ENCODE measurements around the gene C2orf69. TPM values are rescaled to one million over a fixed set of nuclear protein-coding genes. Genes with fewer than 3 reads are reported as not detected.

The C2orf69 gene
- total and polyA plus RNA-seq, 2 experiments from 2014 or later: 33.4 to 39.2 TPM

DNA sequence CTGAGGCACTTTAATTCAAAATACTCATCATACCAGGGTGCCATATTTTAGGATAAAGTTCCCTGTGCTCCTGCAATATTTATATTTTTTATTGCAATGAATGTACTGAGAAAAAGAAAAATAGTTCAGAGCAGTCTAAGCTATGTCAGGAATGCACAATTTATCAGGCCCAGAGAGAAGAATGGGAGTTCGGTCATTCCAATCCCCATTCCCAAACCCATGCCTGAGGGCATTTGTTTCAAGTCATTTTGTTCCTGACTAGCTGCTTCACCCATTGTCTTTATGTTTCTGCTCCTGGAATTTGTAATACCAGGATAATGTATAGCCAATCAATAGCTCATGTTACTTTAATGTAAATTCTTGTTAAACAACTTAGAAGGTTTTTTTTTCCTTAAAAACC lies 35.7 kb upstream of the C2orf69 start (continued):
- TF ChIP-seq, protein P1, sequence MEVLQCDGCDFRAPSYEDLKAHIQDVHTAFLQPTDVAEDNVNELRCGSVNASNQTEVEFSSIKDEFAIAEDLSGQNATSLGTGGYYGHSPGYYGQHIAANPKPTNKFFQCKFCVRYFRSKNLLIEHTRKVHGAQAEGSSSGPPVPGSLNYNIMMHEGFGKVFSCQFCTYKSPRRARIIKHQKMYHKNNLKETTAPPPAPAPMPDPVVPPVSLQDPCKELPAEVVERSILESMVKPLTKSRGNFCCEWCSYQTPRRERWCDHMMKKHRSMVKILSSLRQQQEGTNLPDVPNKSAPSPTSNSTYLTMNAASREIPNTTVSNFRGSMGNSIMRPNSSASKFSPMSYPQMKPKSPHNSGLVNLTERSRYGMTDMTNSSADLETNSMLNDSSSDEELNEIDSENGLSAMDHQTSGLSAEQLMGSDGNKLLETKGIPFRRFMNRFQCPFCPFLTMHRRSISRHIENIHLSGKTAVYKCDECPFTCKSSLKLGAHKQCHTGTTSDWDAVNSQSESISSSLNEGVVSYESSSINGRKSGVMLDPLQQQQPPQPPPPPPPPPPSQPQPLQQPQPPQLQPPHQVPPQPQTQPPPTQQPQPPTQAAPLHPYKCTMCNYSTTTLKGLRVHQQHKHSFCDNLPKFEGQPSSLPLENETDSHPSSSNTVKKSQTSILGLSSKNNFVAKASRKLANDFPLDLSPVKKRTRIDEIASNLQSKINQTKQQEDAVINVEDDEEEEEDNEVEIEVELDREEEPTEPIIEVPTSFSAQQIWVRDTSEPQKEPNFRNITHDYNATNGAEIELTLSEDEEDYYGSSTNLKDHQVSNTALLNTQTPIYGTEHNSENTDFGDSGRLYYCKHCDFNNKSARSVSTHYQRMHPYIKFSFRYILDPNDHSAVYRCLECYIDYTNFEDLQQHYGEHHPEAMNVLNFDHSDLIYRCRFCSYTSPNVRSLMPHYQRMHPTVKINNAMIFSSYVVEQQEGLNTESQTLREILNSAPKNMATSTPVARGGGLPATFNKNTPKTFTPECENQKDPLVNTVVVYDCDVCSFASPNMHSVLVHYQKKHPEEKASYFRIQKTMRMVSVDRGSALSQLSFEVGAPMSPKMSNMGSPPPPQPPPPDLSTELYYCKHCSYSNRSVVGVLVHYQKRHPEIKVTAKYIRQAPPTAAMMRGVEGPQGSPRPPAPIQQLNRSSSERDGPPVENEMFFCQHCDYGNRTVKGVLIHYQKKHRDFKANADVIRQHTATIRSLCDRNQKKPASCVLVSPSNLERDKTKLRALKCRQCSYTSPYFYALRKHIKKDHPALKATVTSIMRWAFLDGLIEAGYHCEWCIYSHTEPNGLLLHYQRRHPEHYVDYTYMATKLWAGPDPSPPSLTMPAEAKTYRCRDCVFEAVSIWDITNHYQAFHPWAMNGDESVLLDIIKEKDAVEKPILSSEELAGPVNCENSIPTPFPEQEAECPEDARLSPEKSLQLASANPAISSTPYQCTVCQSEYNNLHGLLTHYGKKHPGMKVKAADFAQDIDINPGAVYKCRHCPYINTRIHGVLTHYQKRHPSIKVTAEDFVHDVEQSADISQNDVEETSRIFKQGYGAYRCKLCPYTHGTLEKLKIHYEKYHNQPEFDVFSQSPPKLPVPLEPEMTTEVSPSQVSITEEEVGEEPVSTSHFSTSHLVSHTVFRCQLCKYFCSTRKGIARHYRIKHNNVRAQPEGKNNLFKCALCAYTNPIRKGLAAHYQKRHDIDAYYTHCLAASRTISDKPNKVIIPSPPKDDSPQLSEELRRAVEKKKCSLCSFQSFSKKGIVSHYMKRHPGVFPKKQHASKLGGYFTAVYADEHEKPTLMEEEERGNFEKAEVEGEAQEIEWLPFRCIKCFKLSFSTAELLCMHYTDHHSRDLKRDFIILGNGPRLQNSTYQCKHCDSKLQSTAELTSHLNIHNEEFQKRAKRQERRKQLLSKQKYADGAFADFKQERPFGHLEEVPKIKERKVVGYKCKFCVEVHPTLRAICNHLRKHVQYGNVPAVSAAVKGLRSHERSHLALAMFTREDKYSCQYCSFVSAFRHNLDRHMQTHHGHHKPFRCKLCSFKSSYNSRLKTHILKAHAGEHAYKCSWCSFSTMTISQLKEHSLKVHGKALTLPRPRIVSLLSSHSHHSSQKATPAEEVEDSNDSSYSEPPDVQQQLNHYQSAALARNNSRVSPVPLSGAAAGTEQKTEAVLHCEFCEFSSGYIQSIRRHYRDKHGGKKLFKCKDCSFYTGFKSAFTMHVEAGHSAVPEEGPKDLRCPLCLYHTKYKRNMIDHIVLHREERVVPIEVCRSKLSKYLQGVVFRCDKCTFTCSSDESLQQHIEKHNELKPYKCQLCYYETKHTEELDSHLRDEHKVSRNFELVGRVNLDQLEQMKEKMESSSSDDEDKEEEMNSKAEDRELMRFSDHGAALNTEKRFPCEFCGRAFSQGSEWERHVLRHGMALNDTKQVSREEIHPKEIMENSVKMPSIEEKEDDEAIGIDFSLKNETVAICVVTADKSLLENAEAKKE (CRISPR knock-in tag; IDR thresholded peaks at IDR 0.05): no peak
- TF ChIP-seq EZH2 (IDR thresholded peaks at IDR 0.05; ENCODE audit: low read depth, unreplicated experiment): no peak
- TF ChIP-seq, protein P2, sequence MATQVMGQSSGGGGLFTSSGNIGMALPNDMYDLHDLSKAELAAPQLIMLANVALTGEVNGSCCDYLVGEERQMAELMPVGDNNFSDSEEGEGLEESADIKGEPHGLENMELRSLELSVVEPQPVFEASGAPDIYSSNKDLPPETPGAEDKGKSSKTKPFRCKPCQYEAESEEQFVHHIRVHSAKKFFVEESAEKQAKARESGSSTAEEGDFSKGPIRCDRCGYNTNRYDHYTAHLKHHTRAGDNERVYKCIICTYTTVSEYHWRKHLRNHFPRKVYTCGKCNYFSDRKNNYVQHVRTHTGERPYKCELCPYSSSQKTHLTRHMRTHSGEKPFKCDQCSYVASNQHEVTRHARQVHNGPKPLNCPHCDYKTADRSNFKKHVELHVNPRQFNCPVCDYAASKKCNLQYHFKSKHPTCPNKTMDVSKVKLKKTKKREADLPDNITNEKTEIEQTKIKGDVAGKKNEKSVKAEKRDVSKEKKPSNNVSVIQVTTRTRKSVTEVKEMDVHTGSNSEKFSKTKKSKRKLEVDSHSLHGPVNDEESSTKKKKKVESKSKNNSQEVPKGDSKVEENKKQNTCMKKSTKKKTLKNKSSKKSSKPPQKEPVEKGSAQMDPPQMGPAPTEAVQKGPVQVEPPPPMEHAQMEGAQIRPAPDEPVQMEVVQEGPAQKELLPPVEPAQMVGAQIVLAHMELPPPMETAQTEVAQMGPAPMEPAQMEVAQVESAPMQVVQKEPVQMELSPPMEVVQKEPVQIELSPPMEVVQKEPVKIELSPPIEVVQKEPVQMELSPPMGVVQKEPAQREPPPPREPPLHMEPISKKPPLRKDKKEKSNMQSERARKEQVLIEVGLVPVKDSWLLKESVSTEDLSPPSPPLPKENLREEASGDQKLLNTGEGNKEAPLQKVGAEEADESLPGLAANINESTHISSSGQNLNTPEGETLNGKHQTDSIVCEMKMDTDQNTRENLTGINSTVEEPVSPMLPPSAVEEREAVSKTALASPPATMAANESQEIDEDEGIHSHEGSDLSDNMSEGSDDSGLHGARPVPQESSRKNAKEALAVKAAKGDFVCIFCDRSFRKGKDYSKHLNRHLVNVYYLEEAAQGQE (IDR thresholded peaks at IDR 0.05; ENCODE audit: unreplicated experiment): no peak
- TF ChIP-seq ZNF331 (CRISPR knock-in tag; IDR thresholded peaks at IDR 0.05; ENCODE audit: low read depth): no peak
- TF ChIP-seq POLR2AphosphoS5 (IDR thresholded peaks at IDR 0.05; ENCODE audit: low read depth): no peak
- TF ChIP-seq, protein P3, sequence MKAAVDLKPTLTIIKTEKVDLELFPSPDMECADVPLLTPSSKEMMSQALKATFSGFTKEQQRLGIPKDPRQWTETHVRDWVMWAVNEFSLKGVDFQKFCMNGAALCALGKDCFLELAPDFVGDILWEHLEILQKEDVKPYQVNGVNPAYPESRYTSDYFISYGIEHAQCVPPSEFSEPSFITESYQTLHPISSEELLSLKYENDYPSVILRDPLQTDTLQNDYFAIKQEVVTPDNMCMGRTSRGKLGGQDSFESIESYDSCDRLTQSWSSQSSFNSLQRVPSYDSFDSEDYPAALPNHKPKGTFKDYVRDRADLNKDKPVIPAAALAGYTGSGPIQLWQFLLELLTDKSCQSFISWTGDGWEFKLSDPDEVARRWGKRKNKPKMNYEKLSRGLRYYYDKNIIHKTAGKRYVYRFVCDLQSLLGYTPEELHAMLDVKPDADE (IDR thresholded peaks at IDR 0.05): no peak

Data from GM23338 (cell line).